DOHH2 (cell line): Measurements from ENCODE around the gene IQGAP3.

Source experiments
- H3F3A ChIP-seq: fragments of 200-600 bp; sonication (generic), shearing (Covaris generic); 2 replicates; pipeline ENCODE4 v1.6.0; 2016; ENCODE audit warnings: antibody characterized with exemption, mild to moderate bottlenecking; ENCODE audit not compliant: control insufficient read depth, insufficient read depth
- H3K27ac ChIP-seq: fragments of 200-600 bp; sonication (generic); 2 replicates; pipeline ENCODE4 v1.5.1; 2014; ENCODE audit warnings: low read depth, mild to moderate bottlenecking, low read length, moderate library complexity
- H3K27me3 ChIP-seq: fragments of 200-600 bp; sonication (generic); 2 replicates; pipeline ENCODE4 v1.6.1; 2014; ENCODE audit warnings: mild to moderate bottlenecking, low read length, mixed read lengths; ENCODE audit not compliant: control insufficient read depth
- H3K36me3 ChIP-seq: fragments of 200-600 bp; sonication (generic); 2 replicates; pipeline ENCODE4 v1.6.1; 2014; ENCODE audit warnings: mild to moderate bottlenecking, low read length, moderate library complexity, mixed read lengths; ENCODE audit not compliant: control insufficient read depth
- H3K4me1 ChIP-seq: fragments of 200-600 bp; sonication (generic); 2 replicates; pipeline ENCODE4 v1.6.1; 2014; ENCODE audit warnings: mild to moderate bottlenecking, low read length, mixed read lengths; ENCODE audit not compliant: control insufficient read depth
- H3K4me2 ChIP-seq: fragments of 200-600 bp; sonication (generic); 2 replicates; pipeline ENCODE4 v1.6.0; 2014; ENCODE audit warnings: mild to moderate bottlenecking, low read length, moderate library complexity
- H3K4me3 ChIP-seq: fragments of 200-600 bp; sonication (generic); 2 replicates; pipeline ENCODE4 v1.5.1; 2014; ENCODE audit warnings: mild to moderate bottlenecking, low read length, mixed read lengths
- H3K79me2 ChIP-seq: fragments of 200-600 bp; sonication (generic); 2 replicates; pipeline ENCODE4 v1.6.1; 2014; ENCODE audit warnings: mild to moderate bottlenecking, low read length, mixed read lengths; ENCODE audit not compliant: control insufficient read depth
- H3K9me2 ChIP-seq: fragments of 200-600 bp; sonication (generic); replicated peaks from 2 replicates; pipeline ENCODE4 v1.6.1; 2014; ENCODE audit warnings: mild to moderate bottlenecking, low read length, mixed read lengths; ENCODE audit not compliant: control insufficient read depth
- H3K9me3 ChIP-seq: fragments of 200-600 bp; sonication (generic); 2 replicates; pipeline ENCODE4 v1.6.1; 2014; ENCODE audit warnings: antibody characterized with exemption, low read length, mixed read lengths; ENCODE audit not compliant: control insufficient read depth, insufficient read depth
- H4K20me1 ChIP-seq: fragments of 200-600 bp; sonication (generic); 2 replicates; pipeline ENCODE4 v1.6.0; 2014; ENCODE audit warnings: low read depth, mild to moderate bottlenecking, antibody characterized with exemption, low read length, moderate library complexity; ENCODE audit not compliant: control insufficient read depth, insufficient read depth
- EZH2phosphoT487 ChIP-seq: fragments of 200-600 bp; sonication (generic); IDR thresholded peaks from 2 replicates; pipeline ENCODE4 v1.6.1; 2017; ENCODE audit warnings: borderline replicate concordance, mild to moderate bottlenecking, antibody characterized with exemption, low read length, moderate library complexity, mixed read lengths
- TF ChIP-seq, protein P1 (sequence below): fragments of 200-600 bp; sonication (generic); IDR thresholded peaks from one replicate; pipeline ENCODE4 v1.5.1; 2014; ENCODE audit warnings: antibody characterized with exemption, mild to moderate bottlenecking, low read depth, low read length; ENCODE audit not compliant: poor library complexity, severe bottlenecking

Gene IQGAP3

DNA sequence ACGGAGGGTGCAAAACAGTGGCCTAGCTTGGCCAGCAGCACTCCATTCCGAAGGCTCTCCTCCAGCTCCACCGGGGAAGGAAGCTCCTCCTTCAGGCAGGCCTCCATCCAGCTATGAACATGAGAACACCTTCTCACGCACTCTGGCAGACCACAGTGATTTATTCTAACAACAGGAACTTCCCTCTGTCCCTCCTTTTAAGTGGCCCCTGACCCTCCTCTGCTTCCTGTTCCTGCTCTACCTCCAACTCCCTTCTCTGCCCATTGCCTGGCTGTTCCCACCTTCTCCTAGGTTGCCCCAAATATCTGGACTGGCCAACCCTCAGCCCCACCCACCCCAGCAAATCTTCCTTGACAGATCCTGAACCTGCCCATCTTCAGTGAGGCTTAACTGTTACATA, 5.9 kb downstream of the IQGAP3 start:
- H3K4me3 ChIP-seq: no peak overlapping the region
- no peaks in the 10 kb centered on the region for H3F3A ChIP-seq
- no peaks in the 10 kb centered on the region for H3K9me2 ChIP-seq
- H3K36me3 ChIP-seq: peaks cover 31% of the 10 kb centered on the region
- H3K27me3 ChIP-seq: no peaks in the 10 kb centered on the region
- no peak overlapping the region for H3K4me2 ChIP-seq
- TF ChIP-seq, protein P1, sequence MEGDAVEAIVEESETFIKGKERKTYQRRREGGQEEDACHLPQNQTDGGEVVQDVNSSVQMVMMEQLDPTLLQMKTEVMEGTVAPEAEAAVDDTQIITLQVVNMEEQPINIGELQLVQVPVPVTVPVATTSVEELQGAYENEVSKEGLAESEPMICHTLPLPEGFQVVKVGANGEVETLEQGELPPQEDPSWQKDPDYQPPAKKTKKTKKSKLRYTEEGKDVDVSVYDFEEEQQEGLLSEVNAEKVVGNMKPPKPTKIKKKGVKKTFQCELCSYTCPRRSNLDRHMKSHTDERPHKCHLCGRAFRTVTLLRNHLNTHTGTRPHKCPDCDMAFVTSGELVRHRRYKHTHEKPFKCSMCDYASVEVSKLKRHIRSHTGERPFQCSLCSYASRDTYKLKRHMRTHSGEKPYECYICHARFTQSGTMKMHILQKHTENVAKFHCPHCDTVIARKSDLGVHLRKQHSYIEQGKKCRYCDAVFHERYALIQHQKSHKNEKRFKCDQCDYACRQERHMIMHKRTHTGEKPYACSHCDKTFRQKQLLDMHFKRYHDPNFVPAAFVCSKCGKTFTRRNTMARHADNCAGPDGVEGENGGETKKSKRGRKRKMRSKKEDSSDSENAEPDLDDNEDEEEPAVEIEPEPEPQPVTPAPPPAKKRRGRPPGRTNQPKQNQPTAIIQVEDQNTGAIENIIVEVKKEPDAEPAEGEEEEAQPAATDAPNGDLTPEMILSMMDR: no peak
- no peak for TF ChIP-seq EZH2phosphoT487
- H3K79me2 ChIP-seq: peaks cover 10% of the 10 kb centered on the region
- H4K20me1 ChIP-seq: no peaks in the 10 kb centered on the region
- no peaks in the 10 kb centered on the region for H3K9me3 ChIP-seq
- H3K27ac ChIP-seq: no peak overlapping the region
- peaks cover 7% of the 10 kb centered on the region for H3K4me1 ChIP-seq

DNA sequence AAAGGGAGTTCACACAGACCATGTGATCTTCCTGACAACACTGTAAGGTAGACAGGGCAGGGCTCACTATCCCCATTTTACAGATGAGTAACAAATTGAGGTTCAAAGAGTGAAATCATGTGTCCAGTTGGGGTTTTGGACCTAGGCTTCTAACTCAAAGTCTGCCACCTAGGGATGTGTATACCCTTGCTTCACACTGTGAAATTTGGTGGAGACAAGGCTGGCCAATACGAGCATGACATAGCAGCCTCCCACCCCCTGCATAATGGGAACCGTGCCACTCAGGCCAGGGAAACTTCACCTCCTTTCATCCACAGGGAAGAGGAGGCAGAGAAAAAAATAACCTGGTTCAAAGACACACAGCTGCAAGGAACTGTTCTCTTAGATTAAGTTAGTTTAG, 6.8 kb downstream of the IQGAP3 start:
- no peaks in the 10 kb centered on the region for H3K9me3 ChIP-seq
- TF ChIP-seq EZH2phosphoT487: no peak
- TF ChIP-seq, protein P1: no peak
- no peak overlapping the region for H3K4me3 ChIP-seq
- no peaks in the 10 kb centered on the region for H3K27me3 ChIP-seq
- no peak overlapping the region for H3K4me2 ChIP-seq
- peaks cover 38% of the 10 kb centered on the region for H3K36me3 ChIP-seq
- no peaks in the 10 kb centered on the region for H4K20me1 ChIP-seq
- H3K79me2 ChIP-seq: peaks cover 1% of the 10 kb centered on the region
- H3K9me2 ChIP-seq: no peaks in the 10 kb centered on the region
- H3K27ac ChIP-seq: no peak overlapping the region
- H3K4me1 ChIP-seq: no peaks in the 10 kb centered on the region
- no peaks in the 10 kb centered on the region for H3F3A ChIP-seq

DNA sequence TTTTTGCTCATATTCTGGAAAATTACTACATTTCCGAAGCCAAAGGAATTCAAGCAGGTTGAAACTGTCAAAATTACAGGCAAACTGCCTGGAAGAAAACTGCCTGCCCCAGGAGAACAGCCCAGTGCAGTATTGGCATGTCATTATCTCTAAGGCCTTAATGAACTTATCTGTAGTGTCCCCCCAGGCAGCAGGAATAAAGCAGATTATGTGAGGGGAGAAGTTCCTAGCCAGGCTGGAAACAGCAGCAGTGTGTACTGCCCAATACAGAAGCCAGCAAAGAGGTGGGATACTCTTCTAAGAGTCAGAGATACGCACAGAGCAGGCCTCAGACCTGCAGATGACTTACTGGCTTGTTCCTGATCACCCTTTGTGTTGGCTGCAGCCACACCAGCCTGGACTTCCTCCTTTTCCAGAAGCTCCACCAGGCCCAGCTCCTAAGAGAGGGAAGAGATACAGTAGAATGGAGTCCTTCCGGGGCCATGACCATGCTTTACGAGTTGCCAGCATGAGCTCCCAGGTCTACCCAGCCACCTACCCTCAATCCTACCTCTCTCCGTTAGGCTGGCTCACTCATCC, 11.7 kb downstream of the IQGAP3 start:
- TF ChIP-seq EZH2phosphoT487: no peak
- TF ChIP-seq, protein P1: no peak
- Histone ChIP-seq H3K4me2 (no peak overlapping the region), H3K27me3 (no peaks in the 10 kb centered on the region), H3K36me3 (peaks cover 42% of the 10 kb centered on the region), H3F3A (no peaks in the 10 kb centered on the region), H3K27ac (no peak overlapping the region), H3K9me2 (no peaks in the 10 kb centered on the region), H3K79me2 (no peaks in the 10 kb centered on the region), H3K9me3 (no peaks in the 10 kb centered on the region), H4K20me1 (no peaks in the 10 kb centered on the region), H3K4me1 (no peaks in the 10 kb centered on the region), H3K4me3 (no peak overlapping the region)
